Activated naive CD8-positive, alpha-beta T cell treated with anti-CD3 and anti-CD28 coated beads for 36 hours (primary cell): ENCODE data around the gene ZC3H4. TPM values are rescaled to one million over a fixed set of nuclear protein-coding genes. Genes with fewer than 3 reads are reported as not detected.

ENCODE experiments used
- DNase-seq: peaks from one replicate; pipeline ENCODE4 v3.0.0; 2021
- H3K27ac Mint-ChIP-seq: one replicate; pipeline ENCODE4 v1.8.0; 2022; ENCODE audit warnings: mild to moderate bottlenecking, moderate library complexity, mixed read lengths
- H3K27me3 Mint-ChIP-seq: one replicate; pipeline ENCODE4 v1.8.0; 2022; ENCODE audit warnings: mild to moderate bottlenecking, mixed read lengths
- H3K36me3 Mint-ChIP-seq: one replicate; pipeline ENCODE4 v1.8.0; 2021; ENCODE audit warnings: mild to moderate bottlenecking, mixed read lengths
- H3K4me1 Mint-ChIP-seq: one replicate; pipeline ENCODE4 v1.8.0; 2021; ENCODE audit warnings: mixed read lengths
- H3K4me3 Mint-ChIP-seq: one replicate; pipeline ENCODE4 v1.8.0; 2022; ENCODE audit warnings: mild to moderate bottlenecking, moderate library complexity, mixed read lengths
- H3K9me3 Mint-ChIP-seq: one replicate; pipeline ENCODE4 v1.8.0; 2022; ENCODE audit warnings: mixed read lengths
- total RNA-seq, 2 experiments: library from RNA; stranded (reverse); gene quantifications; one replicate each; pipeline ENCODE4 v1.2.3, GENCODE V29; 2021

Gene ZC3H4
- total RNA-seq = 100 to 1,000 TPM; 103 to 110 TPM

- peak within 1 kb of the TSS; percentile 95 for H3K4me3 Mint-ChIP-seq
- peaks cover 20% of the 10 kb centered on the region for H3K4me1 Mint-ChIP-seq
- peak within 1 kb of the TSS; percentile 97 for H3K27ac Mint-ChIP-seq
- no peaks in the 10 kb centered on the region for H3K9me3 Mint-ChIP-seq
- peaks cover 32% of the 10 kb centered on the region for H3K36me3 Mint-ChIP-seq
- H3K27me3 Mint-ChIP-seq = no peaks in the 10 kb centered on the region
- DNase-seq = peak; percentile 100
Measured at GRCh38 chr19:47112997-47113849, at the start of gene ZC3H4. TSS of gene ZC3H4 (minus strand) at chr19:47113776. CDS start at chr19:47112584, 1,192 bp downstream.

- Mint-ChIP-seq H3K36me3 (peaks cover 34% of the 10 kb centered on the region), H3K27me3 (no peaks in the 10 kb centered on the region), H3K9me3 (no peaks in the 10 kb centered on the region), H3K4me3 (no peak overlapping the region), H3K4me1 (peaks cover 60% of the 10 kb centered on the region), H3K27ac (no peak overlapping the region)
- no peak for DNase-seq
Measured at GRCh38 chr19:47161876-47162489, 48.4 kb upstream of the ZC3H4 start.

GRCh38 chr19:47158879-47159503 lies 45.4 kb upstream of the ZC3H4 start:
- peak; percentile 52 for DNase-seq
- peak overlapping the region; percentile 65 for H3K4me3 Mint-ChIP-seq
- peaks cover 62% of the 10 kb centered on the region for H3K4me1 Mint-ChIP-seq
- H3K27me3 Mint-ChIP-seq = no peaks in the 10 kb centered on the region
- no peaks in the 10 kb centered on the region for H3K9me3 Mint-ChIP-seq
- H3K27ac Mint-ChIP-seq = peak overlapping the region; percentile 93
- peaks cover 50% of the 10 kb centered on the region for H3K36me3 Mint-ChIP-seq

GRCh38 chr19:47158367-47158791 lies 44.8 kb upstream of the ZC3H4 start:
- H3K4me1 Mint-ChIP-seq = peaks cover 63% of the 10 kb centered on the region

GRCh38 chr19:47157431-47158321 lies 44.1 kb upstream of the ZC3H4 start:
- Mint-ChIP-seq H3K9me3 (no peaks in the 10 kb centered on the region), H3K36me3 (peaks cover 57% of the 10 kb centered on the region), H3K27ac (peak overlapping the region; percentile 93), H3K4me1 (peaks cover 66% of the 10 kb centered on the region), H3K27me3 (no peaks in the 10 kb centered on the region), H3K4me3 (peak overlapping the region; percentile 65)
- no peak for DNase-seq

More at GRCh38 chr19:47158367-47158791, 44.8 kb upstream of the ZC3H4 start:
- no peaks in the 10 kb centered on the region for H3K9me3 Mint-ChIP-seq
- H3K36me3 Mint-ChIP-seq = peaks cover 51% of the 10 kb centered on the region
- H3K27ac Mint-ChIP-seq = peak overlapping the region; percentile 93
- no peaks in the 10 kb centered on the region for H3K27me3 Mint-ChIP-seq
- no peak for DNase-seq
- H3K4me3 Mint-ChIP-seq = peak overlapping the region; percentile 65

GRCh38 chr19:47156861-47157430 lies 43.4 kb upstream of the ZC3H4 start:
- Mint-ChIP-seq H3K27ac (peak overlapping the region; percentile 93), H3K27me3 (no peaks in the 10 kb centered on the region), H3K4me3 (peak overlapping the region; percentile 61), H3K36me3 (peaks cover 62% of the 10 kb centered on the region), H3K4me1 (peaks cover 60% of the 10 kb centered on the region), H3K9me3 (no peaks in the 10 kb centered on the region)
- no peak for DNase-seq

GRCh38 chr19:47155148-47155547 lies 41.6 kb upstream of the ZC3H4 start:
- H3K4me3 Mint-ChIP-seq = no peak overlapping the region
- no peaks in the 10 kb centered on the region for H3K9me3 Mint-ChIP-seq
- no peaks in the 10 kb centered on the region for H3K27me3 Mint-ChIP-seq
- H3K27ac Mint-ChIP-seq = peak overlapping the region; percentile 32
- H3K4me1 Mint-ChIP-seq = peaks cover 52% of the 10 kb centered on the region
- H3K36me3 Mint-ChIP-seq = peaks cover 64% of the 10 kb centered on the region
- DNase-seq = no peak

- Mint-ChIP-seq H3K36me3 (peaks cover 56% of the 10 kb centered on the region), H3K27me3 (no peaks in the 10 kb centered on the region), H3K27ac (no peak overlapping the region), H3K9me3 (no peaks in the 10 kb centered on the region), H3K4me3 (no peak overlapping the region), H3K4me1 (peaks cover 39% of the 10 kb centered on the region)
- no peak for DNase-seq
Measured at GRCh38 chr19:47153266-47153665, 39.7 kb upstream of the ZC3H4 start.

- H3K4me3 Mint-ChIP-seq = no peak overlapping the region
- no peaks in the 10 kb centered on the region for H3K9me3 Mint-ChIP-seq
- DNase-seq = no peak
- no peak overlapping the region for H3K27ac Mint-ChIP-seq
- peaks cover 58% of the 10 kb centered on the region for H3K36me3 Mint-ChIP-seq
- peaks cover 37% of the 10 kb centered on the region for H3K4me1 Mint-ChIP-seq
- H3K27me3 Mint-ChIP-seq = no peaks in the 10 kb centered on the region
Measured at GRCh38 chr19:47152632-47153031, 39.1 kb upstream of the ZC3H4 start.

- Mint-ChIP-seq H3K4me1 (peaks cover 34% of the 10 kb centered on the region), H3K4me3 (no peak overlapping the region), H3K9me3 (no peaks in the 10 kb centered on the region), H3K27me3 (no peaks in the 10 kb centered on the region), H3K36me3 (peaks cover 58% of the 10 kb centered on the region), H3K27ac (no peak overlapping the region)
- DNase-seq = no peak
Measured at GRCh38 chr19:47152205-47152604, 38.6 kb upstream of the ZC3H4 start.

- no peaks in the 10 kb centered on the region for H3K27me3 Mint-ChIP-seq
- no peak overlapping the region for H3K4me3 Mint-ChIP-seq
- DNase-seq = no peak
- H3K36me3 Mint-ChIP-seq = peaks cover 58% of the 10 kb centered on the region
- H3K27ac Mint-ChIP-seq = no peak overlapping the region
- peaks cover 2% of the 10 kb centered on the region for H3K9me3 Mint-ChIP-seq
- H3K4me1 Mint-ChIP-seq = peaks cover 33% of the 10 kb centered on the region
Measured at GRCh38 chr19:47151627-47152026, 38.1 kb upstream of the ZC3H4 start.

- peaks cover 49% of the 10 kb centered on the region for H3K4me1 Mint-ChIP-seq
- H3K9me3 Mint-ChIP-seq = peaks cover 2% of the 10 kb centered on the region
- H3K36me3 Mint-ChIP-seq = peaks cover 43% of the 10 kb centered on the region
- DNase-seq = no peak
- H3K27ac Mint-ChIP-seq = peak overlapping the region; percentile 74
- H3K4me3 Mint-ChIP-seq = no peak overlapping the region
- H3K27me3 Mint-ChIP-seq = no peaks in the 10 kb centered on the region
Measured at GRCh38 chr19:47146920-47147319, 33.3 kb upstream of the ZC3H4 start.

- Mint-ChIP-seq H3K4me1 (peaks cover 55% of the 10 kb centered on the region), H3K27ac (peak overlapping the region; percentile 74), H3K36me3 (peaks cover 44% of the 10 kb centered on the region), H3K9me3 (peaks cover 2% of the 10 kb centered on the region), H3K27me3 (no peaks in the 10 kb centered on the region), H3K4me3 (peak overlapping the region; percentile 3)
- DNase-seq = no peak
Measured at GRCh38 chr19:47145639-47146486, 32.3 kb upstream of the ZC3H4 start.
